ENCODE data around the gene MAOB.
A peak's percentile ranks its signal among the peaks of the same experiment; 100 is the strongest.
"Not testable (repeated sequence)": the region's sequence is repeated elsewhere in the genome, so short reads cannot be mapped to it uniquely, and the experiment has no call there.

The MAOB gene

DNA sequence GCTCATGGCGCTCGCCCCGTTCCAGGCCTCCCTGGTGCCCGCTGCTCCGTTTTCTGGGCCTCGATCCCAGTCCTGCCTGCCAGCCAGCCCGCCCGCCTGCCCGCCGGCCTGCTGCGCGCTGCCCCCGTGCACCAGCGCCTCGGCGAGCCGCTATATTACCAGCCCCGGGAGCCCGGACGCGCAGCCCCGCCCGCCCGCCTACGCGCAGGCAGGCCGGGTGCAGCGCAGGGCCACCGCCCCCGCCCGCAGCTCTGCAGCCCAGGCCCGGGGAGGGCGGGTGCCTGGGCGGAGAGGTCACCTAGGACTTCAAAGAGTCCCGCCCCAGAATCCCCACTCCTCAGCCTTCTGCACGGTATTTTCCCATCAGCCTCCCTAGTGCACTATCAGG, at the start of gene MAOB:
Gene MAOB, minus strand, starts transcription at position 157 of the 388 bp plus-strand sequence. Its CDS starts 151 bp downstream, at position 6.
- peak within 1 kb of the TSS; percentile 29 for H3K4me3 Mint-ChIP-seq
- no peaks in the 10 kb centered on the region for H3K9me3 Mint-ChIP-seq
- H3K27ac Mint-ChIP-seq, result no peak within 1 kb of the TSS
- peaks cover 4% of the 10 kb centered on the region for H3K4me1 Mint-ChIP-seq (ENCODE audit: low read depth)
- DNase-seq (ENCODE audit: low spot score), result peak; percentile 52
- no peaks in the 10 kb centered on the region for H3K36me3 Mint-ChIP-seq (ENCODE audit: low read depth)
- no peaks in the 10 kb centered on the region for H3K27me3 Mint-ChIP-seq (ENCODE audit: low read depth)

DNA sequence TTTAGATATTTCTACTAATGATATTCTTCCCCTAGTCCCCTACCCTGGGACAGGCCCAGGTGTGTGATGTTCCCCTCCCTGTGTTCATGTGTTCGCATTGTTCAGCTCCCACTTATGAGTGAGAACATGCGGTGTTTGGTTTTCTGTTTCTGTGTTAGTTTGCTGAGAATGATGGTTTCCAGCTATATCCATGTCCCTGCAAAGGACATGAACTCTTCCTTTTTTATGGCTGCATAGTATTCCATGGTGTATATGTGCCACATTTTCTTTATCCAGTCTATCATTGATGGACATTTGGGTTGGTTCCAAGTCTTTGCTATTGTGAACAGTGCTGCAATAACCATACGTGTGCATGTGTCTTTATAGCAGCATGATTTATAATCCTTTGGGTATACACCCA, 39.8 kb upstream of the MAOB start:
- H3K36me3 Mint-ChIP-seq (ENCODE audit: low read depth); DNase-seq (ENCODE audit: low spot score); H3K9me3 Mint-ChIP-seq; H3K27ac Mint-ChIP-seq; H3K27me3 Mint-ChIP-seq (ENCODE audit: low read depth); H3K4me3 Mint-ChIP-seq; H3K4me1 Mint-ChIP-seq (ENCODE audit: low read depth): not testable (repeated sequence)

- H3K27me3 Mint-ChIP-seq (ENCODE audit: low read depth), result peaks cover 15% of the 10 kb centered on the region
- H3K4me1 Mint-ChIP-seq (ENCODE audit: low read depth); H3K9me3 Mint-ChIP-seq; H3K27ac Mint-ChIP-seq; DNase-seq (ENCODE audit: low spot score); H3K36me3 Mint-ChIP-seq (ENCODE audit: low read depth); H3K4me3 Mint-ChIP-seq: not testable (repeated sequence)
Observed at GRCh38 chrX:43910772-43911171, 28.5 kb upstream of the MAOB start.

DNA sequence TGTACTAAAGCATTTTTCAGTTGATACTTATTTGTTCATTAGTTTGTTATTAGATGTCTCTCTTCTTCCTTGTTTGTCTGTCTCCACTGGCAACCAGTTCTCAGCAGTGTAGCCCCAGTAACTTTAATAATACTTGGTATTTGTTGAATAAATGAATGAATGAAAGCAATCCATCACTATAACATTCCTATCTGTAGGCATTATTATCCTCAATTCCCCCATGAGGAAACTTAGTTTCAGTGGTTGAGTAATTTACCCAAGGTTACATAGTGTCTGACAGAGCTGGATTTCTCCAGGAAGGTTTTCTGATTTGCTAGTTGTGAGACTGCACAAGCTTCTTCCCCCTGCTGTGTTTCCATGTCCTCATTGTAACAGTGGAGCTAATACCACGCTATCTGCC, 27.8 kb upstream of the MAOB start:
- Mint-ChIP-seq H3K27me3 (ENCODE audit: low read depth) (peaks cover 14% of the 10 kb centered on the region), H3K27ac (no peak overlapping the region), H3K9me3 (no peaks in the 10 kb centered on the region), H3K4me3 (no peak overlapping the region), H3K36me3 (ENCODE audit: low read depth) (no peaks in the 10 kb centered on the region), H3K4me1 (ENCODE audit: low read depth) (no peaks in the 10 kb centered on the region)
- no peak for DNase-seq (ENCODE audit: low spot score)

DNA sequence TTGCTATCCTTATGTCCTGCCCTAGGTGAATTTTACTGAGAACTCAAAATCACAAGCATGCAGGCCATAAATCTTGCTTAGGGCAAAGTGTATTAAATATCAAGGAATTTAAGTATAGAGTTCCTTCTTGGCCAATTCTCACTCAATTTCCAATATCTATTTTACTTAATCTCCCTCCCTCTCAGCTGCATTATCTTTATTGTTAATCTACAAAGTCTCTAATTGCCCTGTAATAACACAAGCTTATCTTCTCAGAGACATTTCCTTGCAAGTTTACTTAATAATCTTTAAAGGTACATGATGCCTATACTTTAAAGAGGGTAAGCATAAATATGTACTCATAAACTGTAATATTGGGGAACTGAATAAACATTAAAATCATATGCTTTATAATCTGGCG, 26.9 kb upstream of the MAOB start:
- no peaks in the 10 kb centered on the region for H3K9me3 Mint-ChIP-seq

DNA sequence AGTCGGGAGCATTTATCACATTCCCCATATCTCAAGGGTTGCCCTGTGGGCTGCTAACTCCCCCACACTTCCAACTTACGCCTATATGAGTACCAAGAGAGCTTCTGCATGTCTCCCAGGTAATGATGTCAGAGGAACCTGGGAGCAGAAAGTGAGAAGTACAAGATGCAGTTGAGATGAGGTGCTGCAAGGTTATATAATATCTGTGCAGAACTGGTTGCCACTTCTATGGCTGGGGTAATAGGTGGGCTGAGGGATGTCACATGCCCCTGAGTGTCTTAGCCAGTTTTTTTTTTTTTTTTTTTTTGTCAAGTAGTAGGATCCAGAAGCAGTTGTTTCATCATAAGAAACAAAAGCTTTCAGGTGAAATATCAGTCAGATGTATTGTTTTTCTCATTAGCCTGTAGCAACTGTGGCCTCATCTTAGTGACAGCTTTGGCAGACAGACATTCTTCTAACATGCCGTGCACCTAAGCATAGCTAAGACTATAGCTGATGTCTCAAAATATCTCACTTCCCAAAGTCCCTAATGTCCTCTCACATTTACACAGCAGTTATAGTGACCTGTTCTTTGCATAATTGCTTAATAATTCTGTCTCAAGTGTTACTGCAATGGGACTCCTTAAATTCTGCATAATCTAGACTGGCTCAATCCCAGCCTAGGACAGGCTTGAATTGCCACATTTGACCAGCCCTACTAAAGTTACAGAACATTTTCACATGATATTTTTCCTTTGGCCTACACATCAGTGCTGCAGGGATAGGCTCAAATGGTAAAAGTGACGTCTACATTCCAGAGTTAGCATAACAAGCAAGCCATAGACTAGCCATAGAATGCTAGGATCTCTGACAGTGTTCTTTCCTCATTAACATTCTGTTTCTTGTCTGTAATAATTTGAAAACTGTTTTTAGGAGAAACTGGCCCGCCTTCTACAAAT, 17.9 kb upstream of the MAOB start:
- no peak overlapping the region for H3K27ac Mint-ChIP-seq
- no peak overlapping the region for H3K4me3 Mint-ChIP-seq
- no peaks in the 10 kb centered on the region for H3K36me3 Mint-ChIP-seq (ENCODE audit: low read depth)
- H3K27me3 Mint-ChIP-seq (ENCODE audit: low read depth), result peaks cover 4% of the 10 kb centered on the region
- no peaks in the 10 kb centered on the region for H3K4me1 Mint-ChIP-seq (ENCODE audit: low read depth)
- H3K9me3 Mint-ChIP-seq, result no peaks in the 10 kb centered on the region
- no peak for DNase-seq (ENCODE audit: low spot score)

More for the DNA sequence above, 26.9 kb upstream of the MAOB start:
- Mint-ChIP-seq H3K4me3 (no peak overlapping the region), H3K27me3 (ENCODE audit: low read depth) (peaks cover 12% of the 10 kb centered on the region), H3K4me1 (ENCODE audit: low read depth) (no peaks in the 10 kb centered on the region), H3K27ac (no peak overlapping the region), H3K36me3 (ENCODE audit: low read depth) (no peaks in the 10 kb centered on the region)
- DNase-seq (ENCODE audit: low spot score), result no peak

DNA sequence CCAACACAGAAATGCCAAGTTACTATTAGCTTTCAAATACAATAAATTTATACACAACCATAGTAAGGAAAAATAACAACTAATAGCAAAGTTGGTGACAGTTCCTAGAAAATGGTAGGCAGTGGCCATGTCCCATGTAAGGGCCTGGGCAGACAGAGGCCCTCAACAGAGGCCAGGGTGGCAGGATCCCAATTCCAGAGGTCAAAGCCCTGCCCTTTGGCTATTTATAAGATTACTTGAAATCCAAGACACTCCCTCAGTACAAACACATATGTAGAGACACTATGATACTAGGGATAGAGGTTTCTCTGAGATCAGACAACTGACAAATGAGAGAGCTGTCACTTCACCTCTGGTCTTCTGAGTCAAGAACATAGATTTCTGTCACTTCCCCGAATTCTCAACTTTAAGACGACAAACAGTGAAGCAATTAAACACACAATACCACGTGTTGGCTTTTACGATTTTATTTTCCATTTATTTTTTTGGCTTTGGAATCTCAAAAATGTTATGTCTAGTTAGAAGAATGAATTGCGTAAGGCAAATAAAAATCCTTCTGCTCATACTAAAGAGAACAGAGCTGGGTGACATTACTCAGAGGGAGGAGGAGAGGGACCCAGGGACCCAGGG, 16.3 kb upstream of the MAOB start:
- H3K4me3 Mint-ChIP-seq, result no peak overlapping the region
- H3K9me3 Mint-ChIP-seq, result no peaks in the 10 kb centered on the region
- H3K27ac Mint-ChIP-seq, result no peak overlapping the region
- no peak for DNase-seq (ENCODE audit: low spot score)
- H3K27me3 Mint-ChIP-seq (ENCODE audit: low read depth), result peaks cover 4% of the 10 kb centered on the region
- H3K4me1 Mint-ChIP-seq (ENCODE audit: low read depth), result no peaks in the 10 kb centered on the region
- no peaks in the 10 kb centered on the region for H3K36me3 Mint-ChIP-seq (ENCODE audit: low read depth)

GRCh38 chrX:43897290-43897689, 15.0 kb upstream of the MAOB start:
- Mint-ChIP-seq H3K9me3 (no peaks in the 10 kb centered on the region), H3K27ac (no peak overlapping the region), H3K4me3 (no peak overlapping the region), H3K4me1 (ENCODE audit: low read depth) (no peaks in the 10 kb centered on the region), H3K36me3 (ENCODE audit: low read depth) (no peaks in the 10 kb centered on the region), H3K27me3 (ENCODE audit: low read depth) (peaks cover 4% of the 10 kb centered on the region)
- no peak for DNase-seq (ENCODE audit: low spot score)

DNA sequence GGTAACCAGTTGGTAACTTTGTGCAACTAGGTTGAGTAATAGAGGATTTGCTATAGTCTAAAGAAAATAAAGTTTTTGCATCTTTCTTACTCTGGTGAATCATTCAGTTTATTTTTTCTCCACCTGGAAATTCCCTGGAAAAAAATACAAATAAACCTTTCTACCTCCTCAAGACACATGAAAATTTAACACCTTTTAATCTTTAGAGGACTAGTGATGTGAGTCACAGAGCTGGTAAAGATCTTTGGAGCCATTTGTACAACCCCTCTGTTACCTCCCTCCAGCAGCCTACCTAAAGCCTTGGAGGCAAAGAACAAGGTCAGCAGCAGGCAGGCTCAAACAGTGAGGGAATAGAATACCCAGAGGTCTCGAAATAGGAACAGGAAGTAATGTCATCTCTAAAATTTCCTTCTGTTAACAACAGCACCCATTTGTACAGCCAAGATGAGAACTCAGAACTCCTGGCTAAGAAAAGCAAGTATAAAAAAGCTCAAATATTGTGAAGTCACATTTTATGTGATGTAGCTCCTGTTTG, 10.2 kb upstream of the MAOB start:
- no peak for DNase-seq (ENCODE audit: low spot score)
- Mint-ChIP-seq H3K9me3 (peaks cover 8% of the 10 kb centered on the region), H3K27me3 (ENCODE audit: low read depth) (peaks cover 3% of the 10 kb centered on the region), H3K4me1 (ENCODE audit: low read depth) (no peaks in the 10 kb centered on the region), H3K4me3 (no peak overlapping the region), H3K36me3 (ENCODE audit: low read depth) (no peaks in the 10 kb centered on the region), H3K27ac (no peak overlapping the region)

DNA sequence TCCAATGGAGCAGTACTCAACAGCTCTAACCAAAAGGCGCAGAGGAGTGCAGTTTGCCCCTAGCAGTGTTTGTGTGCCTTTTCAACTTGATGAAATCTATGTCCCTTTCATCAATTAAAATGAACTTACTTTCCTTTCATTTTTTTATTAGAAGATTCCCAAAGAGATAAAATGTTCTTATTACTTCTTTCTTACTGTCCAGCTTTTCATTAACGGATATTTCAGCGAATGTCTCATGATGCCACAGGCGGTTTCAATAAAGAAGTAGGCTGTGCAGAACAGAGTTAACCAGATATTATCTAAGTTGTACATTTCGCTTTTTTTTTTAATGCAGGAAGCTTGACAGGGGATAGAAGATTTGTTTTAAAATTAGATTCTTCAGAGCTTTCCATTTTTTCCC, 3.4 kb upstream of the MAOB start:
- H3K4me1 Mint-ChIP-seq (ENCODE audit: low read depth), result peaks cover 2% of the 10 kb centered on the region
- H3K27me3 Mint-ChIP-seq (ENCODE audit: low read depth), result peaks cover 3% of the 10 kb centered on the region

GRCh38 chrX:43881410-43882293, 598 bp downstream of the MAOB start:
- Mint-ChIP-seq H3K9me3 (no peaks in the 10 kb centered on the region), H3K27me3 (ENCODE audit: low read depth) (no peaks in the 10 kb centered on the region), H3K36me3 (ENCODE audit: low read depth) (no peaks in the 10 kb centered on the region), H3K27ac (no peak overlapping the region), H3K4me3 (peak overlapping the region; percentile 29), H3K4me1 (ENCODE audit: low read depth) (peaks cover 4% of the 10 kb centered on the region)
- DNase-seq (ENCODE audit: low spot score), result no peak

More for the DNA sequence above, 3.4 kb upstream of the MAOB start:
- no peak overlapping the region for H3K27ac Mint-ChIP-seq
- DNase-seq (ENCODE audit: low spot score), result no peak
- no peaks in the 10 kb centered on the region for H3K36me3 Mint-ChIP-seq (ENCODE audit: low read depth)
- peaks cover 8% of the 10 kb centered on the region for H3K9me3 Mint-ChIP-seq
- no peak overlapping the region for H3K4me3 Mint-ChIP-seq

- Mint-ChIP-seq H3K36me3 (ENCODE audit: low read depth) (no peaks in the 10 kb centered on the region), H3K4me3 (peak overlapping the region; percentile 41), H3K4me1 (ENCODE audit: low read depth) (peaks cover 4% of the 10 kb centered on the region), H3K9me3 (no peaks in the 10 kb centered on the region), H3K27ac (no peak overlapping the region), H3K27me3 (ENCODE audit: low read depth) (no peaks in the 10 kb centered on the region)
- no peak for DNase-seq (ENCODE audit: low spot score)
Observed at GRCh38 chrX:43880425-43880824, 1.8 kb downstream of the MAOB start.

DNA sequence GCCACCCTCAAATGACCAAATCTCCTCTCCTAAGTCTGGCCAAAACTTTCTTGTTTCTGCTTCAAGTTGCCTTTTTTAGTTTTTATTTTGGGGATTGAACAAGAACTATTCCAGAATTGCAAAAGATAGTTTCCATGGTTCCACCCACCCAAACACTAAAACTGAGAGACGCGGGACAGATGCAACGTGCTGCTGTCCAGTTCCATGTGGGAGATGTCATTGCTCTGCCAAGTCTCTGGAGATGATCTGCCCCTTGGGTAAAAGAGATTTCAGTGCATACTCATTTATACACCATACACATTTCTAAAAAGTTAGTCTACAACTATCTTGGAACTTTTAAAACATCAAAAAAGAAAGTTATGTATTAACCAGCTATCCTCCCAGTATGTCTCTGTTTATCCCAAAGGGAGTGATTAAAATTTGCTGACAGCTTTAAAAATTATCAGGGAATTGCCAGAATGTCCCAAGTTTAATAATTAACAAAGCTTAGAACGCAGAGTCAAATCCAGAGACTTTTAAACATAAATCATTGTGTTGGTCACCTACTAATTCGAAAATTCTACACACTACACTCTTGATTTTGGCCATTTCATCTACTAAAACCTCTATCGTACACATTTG, 3.2 kb downstream of the MAOB start:
- Mint-ChIP-seq H3K36me3 (ENCODE audit: low read depth) (no peaks in the 10 kb centered on the region), H3K4me3 (no peak overlapping the region), H3K27ac (no peak overlapping the region), H3K27me3 (ENCODE audit: low read depth) (no peaks in the 10 kb centered on the region), H3K9me3 (no peaks in the 10 kb centered on the region), H3K4me1 (ENCODE audit: low read depth) (peaks cover 4% of the 10 kb centered on the region)
- DNase-seq (ENCODE audit: low spot score), result no peak

Data from T-helper 2 cell treated with Interferon-gamma antibody and Interleukin-4, amounts not matched to agents 5 μg/mL and 100 μg/mL, for 36 hours (primary cell).